ENCODE data around the gene REN. TPM values are rescaled to one million over a fixed set of nuclear protein-coding genes. Genes with fewer than 3 reads are reported as not detected.

REN gene
- total and polyA plus RNA-seq, 2 of the 13 experiments (the other 11 are each of a cell fraction or from before 2014, with no cell fraction given), result not detected

DNA sequence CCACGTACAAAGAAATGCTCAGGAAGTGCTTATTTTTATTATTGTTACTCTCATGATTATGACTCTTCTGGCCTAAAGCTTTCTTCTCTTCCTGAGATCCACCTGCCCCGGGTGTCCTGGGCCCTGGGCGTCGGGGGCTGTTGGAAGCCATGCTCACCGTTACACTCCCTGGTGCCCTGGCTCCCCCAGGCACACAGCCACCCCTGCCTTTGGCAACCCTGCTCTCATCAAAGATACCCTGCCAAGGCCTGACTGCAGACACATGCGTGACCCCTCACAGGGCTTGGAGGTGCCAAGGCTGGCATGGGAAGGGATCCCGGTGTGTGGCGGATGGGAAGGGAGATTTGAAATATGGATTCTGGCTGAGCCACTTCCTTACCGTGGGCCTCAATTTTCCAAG lies 33.4 kb upstream of the REN start:
- no peaks in the 10 kb centered on the region for H3K79me2 ChIP-seq (ENCODE audit: insufficient read depth, low read length)
- no peaks in the 10 kb centered on the region for H3K9me3 ChIP-seq (ENCODE audit: low read length)
- FAIRE-seq (no peak), ATAC-seq (no peak), DNase-seq (ENCODE audit: low spot score) (no peak)
- H3K9ac ChIP-seq (ENCODE audit: insufficient read depth, low read depth, low read length), result no peak overlapping the region
- no peak overlapping the region for H3K4me3 ChIP-seq (replicated peaks in 1 of 3; ENCODE audit: insufficient read depth in 1 of 3, low read depth in 2 of 3, low read length in 3 of 3)
- 92% methylated on average over 9 of the region's 9 CpGs for WGBS (ENCODE audit: low lambda C conversion rate)
- no peaks in the 10 kb centered on the region for H4K20me1 ChIP-seq (ENCODE audit: insufficient read depth, low read length)
- in situ Hi-C loops (cut with HindIII; ENCODE audit: extremely low pct_ligation_motif_present, low pct_unique_long_range_greater_than_20kb), result no loop called here
- no peak overlapping the region for H3K4me2 ChIP-seq (ENCODE audit: low read depth, low read length)
- BruUV-seq (replicated peaks), result no TSS peak
- intact Hi-C loops (cut with micrococcal nuclease; ENCODE audit: unreplicated experiment), result no loop called here
- H3K27ac ChIP-seq (ENCODE audit: extremely low read length, insufficient read depth, low read length), result no peak overlapping the region
- TF ChIP-seq RNF2 (conservative IDR thresholded peaks at IDR 0.05; ENCODE audit: low read depth) (no peak), ZNF205 (CRISPR knock-in tag; IDR thresholded peaks at IDR 0.05) (no peak), ZNF615 (CRISPR knock-in tag; IDR thresholded peaks at IDR 0.05; ENCODE audit: borderline replicate concordance) (no peak), JUN (CRISPR knock-in tag; IDR thresholded peaks at IDR 0.05) (no peak), ZNF724P (CRISPR knock-in tag; IDR thresholded peaks at IDR 0.05; ENCODE audit: borderline replicate concordance) (no peak), ZMAT3 (CRISPR knock-in tag; conservative IDR thresholded peaks at IDR 0.05) (no peak), ZBTB8A (CRISPR knock-in tag; IDR thresholded peaks at IDR 0.05; ENCODE audit: borderline replicate concordance, low read depth) (no peak), PHF21A (CRISPR knock-in tag; IDR thresholded peaks at IDR 0.05) (no peak), ZNF772 (CRISPR knock-in tag; IDR thresholded peaks at IDR 0.05) (no peak), AHR (CRISPR knock-in tag; IDR thresholded peaks at IDR 0.05) (no peak), SRSF4 (IDR thresholded peaks at IDR 0.05; ENCODE audit: low read depth, low read length, poor library complexity, severe bottlenecking) (no peak), ZKSCAN5 (CRISPR knock-in tag; IDR thresholded peaks at IDR 0.05) (no peak), FOXC1 (CRISPR knock-in tag; IDR thresholded peaks at IDR 0.05; ENCODE audit: borderline replicate concordance) (no peak), HNRNPUL1 (IDR thresholded peaks at IDR 0.05; ENCODE audit: low read depth, low read length) (no peak)
- POLR2A ChIA-PET, result no interaction called here
- CTCF ChIA-PET (ENCODE audit: low intra/inter-chr PET ratio, low total read pairs), result no interaction called here
- no peak overlapping the region for H2AFZ ChIP-seq (ENCODE audit: low read length)
- no peaks in the 10 kb centered on the region for H3K27me3 ChIP-seq (ENCODE audit: control insufficient read depth in 1 of 2, insufficient read depth in 2 of 2, low read length in 2 of 2)
- H3K4me1 ChIP-seq (ENCODE audit: insufficient read depth, low read length), result 0 out of 2 replicates have a peak, but pooled peaks cover under 1% of the 10 kb centered on the region
- no peaks in the 10 kb centered on the region; a peak in 2 of 5 replicates for H3K36me3 ChIP-seq (replicated peaks in 1 of 2; ENCODE audit: control insufficient read depth in 1 of 2, insufficient read depth in 2 of 2, low read length in 2 of 2)

Measured in HepG2 (cell line).